LNCAP (cell line): Measurements from ENCODE around the gene TRPC3.

Source experiments
- CTCF ChIP-seq: fragments of 450-650 bp; IDR thresholded peaks from 2 replicates; pipeline ENCODE4 v1.5.1; 2017; ENCODE audit warnings: mild to moderate bottlenecking

The TRPC3 gene

DNA sequence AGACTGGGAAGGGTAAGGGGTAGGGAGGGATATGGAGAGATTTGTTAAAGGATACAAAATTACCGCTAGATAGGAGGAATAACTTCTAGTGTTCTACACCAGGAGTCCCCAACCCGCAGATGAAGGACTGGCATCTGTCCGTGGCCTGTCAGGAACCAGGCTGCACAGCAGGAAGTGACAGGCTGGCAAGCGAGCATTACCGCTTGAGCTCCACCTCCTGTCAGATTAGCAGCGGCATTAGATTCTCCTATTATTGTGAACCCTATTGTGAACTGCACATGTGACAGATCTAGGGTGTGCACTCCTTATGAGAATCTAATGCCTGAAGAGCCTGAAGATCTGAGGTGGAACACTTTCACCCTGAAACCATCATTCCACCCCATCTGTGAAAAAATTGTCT, 53.7 kb downstream of the TRPC3 start:
- no peak for TF ChIP-seq CTCF

- TF ChIP-seq CTCF: no peak
Measured at GRCh38 chr4:121888134-121888533, 63.7 kb downstream of the TRPC3 start.

GRCh38 chr4:121885115-121885514, 66.7 kb downstream of the TRPC3 start:
- TF ChIP-seq CTCF: no peak

DNA sequence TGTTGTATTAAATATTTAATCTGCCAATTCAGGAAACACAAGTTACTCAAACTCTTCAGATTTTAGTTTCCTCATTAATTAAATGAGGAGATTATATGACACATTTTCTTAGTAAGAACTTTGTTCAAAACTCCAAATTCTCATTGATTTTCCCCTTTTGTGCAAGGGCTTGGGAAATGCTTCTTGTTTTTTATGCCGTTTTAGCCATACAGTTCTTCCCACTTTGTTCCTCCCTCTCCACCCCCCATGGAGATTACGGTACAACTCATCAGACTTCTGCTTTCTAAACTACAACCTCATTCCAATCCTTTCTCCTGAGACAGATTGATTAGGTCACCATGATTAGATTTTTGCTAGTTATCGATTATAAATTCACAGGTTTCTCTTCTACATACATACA, 70.7 kb downstream of the TRPC3 start:
- TF ChIP-seq CTCF: no peak

DNA sequence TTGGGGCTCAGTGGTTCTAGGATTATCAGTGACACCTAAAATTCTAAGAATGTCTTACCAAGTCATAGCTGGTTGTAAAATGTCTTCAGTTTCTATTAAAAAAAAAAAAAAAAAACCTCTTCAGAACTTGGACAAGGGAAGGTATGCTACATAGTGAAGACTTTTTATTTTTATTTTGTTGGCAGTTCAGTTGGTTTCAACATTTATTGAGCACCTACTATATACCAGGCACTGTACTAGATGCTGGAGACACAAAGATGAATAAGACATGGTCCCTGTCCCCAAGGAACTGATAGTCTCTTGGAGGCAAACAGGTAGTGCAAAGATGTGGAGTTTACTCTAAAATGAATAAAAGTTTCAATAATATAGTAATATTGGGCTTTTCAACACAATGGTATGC, 72.7 kb downstream of the TRPC3 start:
- no peak for TF ChIP-seq CTCF

DNA sequence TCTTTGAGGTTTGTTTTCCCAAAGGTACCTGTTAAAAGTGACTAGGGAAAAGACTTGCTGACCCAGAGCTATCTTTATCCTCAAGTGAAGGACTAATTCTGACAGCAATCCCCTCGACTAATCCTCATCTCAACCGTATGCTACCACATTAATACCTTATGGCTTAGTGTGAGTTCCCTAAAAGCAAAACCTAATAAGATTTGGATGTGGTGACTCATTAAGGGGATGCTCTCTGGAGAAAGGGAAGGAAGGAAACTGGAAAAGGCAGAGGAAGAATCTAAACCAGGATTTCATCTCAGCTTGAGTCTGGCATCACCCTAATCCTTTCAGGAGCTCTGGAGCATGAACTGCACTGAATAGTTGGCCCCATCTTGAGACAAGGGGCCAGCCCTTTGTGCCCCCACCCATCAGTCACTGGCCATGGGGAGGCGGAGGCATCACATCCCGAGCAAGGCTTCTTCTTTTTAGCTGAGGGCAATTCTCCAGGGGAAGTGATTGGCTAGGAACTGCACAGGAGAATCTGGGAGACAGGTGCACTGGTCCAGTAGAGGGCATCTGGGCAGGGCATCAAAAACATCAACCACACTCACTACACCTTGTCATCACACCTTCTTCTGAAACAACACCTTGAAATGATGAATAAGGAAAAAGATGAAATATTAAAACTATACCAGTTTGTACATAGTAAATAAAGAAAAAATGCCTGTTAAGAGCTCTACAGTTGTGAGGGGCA, 74.7 kb downstream of the TRPC3 start:
- TF ChIP-seq CTCF: no peak

DNA sequence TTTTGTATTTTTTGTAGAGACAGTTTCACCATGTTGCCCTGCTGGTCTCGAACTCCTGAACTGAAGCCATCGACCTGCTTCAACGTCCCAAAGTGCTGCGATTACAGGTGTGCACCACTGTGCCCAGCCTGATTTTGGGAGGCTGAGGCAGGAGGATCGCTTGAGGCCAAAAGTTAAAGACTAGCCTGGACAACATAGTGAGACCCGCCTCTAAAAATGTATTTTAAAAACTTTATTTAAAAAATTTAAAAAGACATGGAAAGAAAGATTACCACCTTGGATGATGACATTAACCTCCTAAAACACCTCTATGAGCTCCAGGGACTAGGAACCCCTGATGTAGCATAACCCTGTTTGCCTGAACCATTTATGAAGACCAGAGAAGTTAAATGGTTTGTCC, 75.8 kb downstream of the TRPC3 start:
- TF ChIP-seq CTCF: no peak

DNA sequence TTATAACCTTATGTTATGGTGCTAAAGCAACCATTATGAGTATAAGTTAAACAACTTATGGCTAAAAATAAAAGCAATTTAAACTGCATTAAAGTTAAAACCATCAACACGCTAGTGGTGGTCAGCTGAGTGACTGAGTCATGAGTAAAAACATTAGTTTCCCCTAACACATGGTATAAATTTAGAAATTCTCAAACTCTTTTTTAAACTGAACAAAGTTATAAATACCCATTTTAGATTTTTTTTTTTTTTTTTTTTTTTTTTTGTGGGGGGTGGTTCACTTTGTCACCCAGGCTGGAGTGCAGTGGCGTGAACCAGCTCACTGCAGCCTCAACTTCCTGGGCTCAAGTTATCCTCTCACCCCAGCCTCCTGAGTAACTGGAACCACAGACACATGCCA, 76.2 kb downstream of the TRPC3 start:
- no peak for TF ChIP-seq CTCF
